DMS153 treated with DMSO at 0.1 percent for 48 hours (cell line): Measurements from ENCODE around the gene SSTR4.

Experiments used
- DNase-seq: peaks from one replicate; lab custom pipeline; 2025; ENCODE audit not compliant: unreplicated experiment; lab: John Stamatoyannopoulos, UW

SSTR4 gene

GRCh38 chr20:23063168-23063567 is 28.1 kb downstream of the SSTR4 start:
- no peak for DNase-seq

GRCh38 chr20:23063581-23063980 is 28.5 kb downstream of the SSTR4 start:
- no peak for DNase-seq

DNA sequence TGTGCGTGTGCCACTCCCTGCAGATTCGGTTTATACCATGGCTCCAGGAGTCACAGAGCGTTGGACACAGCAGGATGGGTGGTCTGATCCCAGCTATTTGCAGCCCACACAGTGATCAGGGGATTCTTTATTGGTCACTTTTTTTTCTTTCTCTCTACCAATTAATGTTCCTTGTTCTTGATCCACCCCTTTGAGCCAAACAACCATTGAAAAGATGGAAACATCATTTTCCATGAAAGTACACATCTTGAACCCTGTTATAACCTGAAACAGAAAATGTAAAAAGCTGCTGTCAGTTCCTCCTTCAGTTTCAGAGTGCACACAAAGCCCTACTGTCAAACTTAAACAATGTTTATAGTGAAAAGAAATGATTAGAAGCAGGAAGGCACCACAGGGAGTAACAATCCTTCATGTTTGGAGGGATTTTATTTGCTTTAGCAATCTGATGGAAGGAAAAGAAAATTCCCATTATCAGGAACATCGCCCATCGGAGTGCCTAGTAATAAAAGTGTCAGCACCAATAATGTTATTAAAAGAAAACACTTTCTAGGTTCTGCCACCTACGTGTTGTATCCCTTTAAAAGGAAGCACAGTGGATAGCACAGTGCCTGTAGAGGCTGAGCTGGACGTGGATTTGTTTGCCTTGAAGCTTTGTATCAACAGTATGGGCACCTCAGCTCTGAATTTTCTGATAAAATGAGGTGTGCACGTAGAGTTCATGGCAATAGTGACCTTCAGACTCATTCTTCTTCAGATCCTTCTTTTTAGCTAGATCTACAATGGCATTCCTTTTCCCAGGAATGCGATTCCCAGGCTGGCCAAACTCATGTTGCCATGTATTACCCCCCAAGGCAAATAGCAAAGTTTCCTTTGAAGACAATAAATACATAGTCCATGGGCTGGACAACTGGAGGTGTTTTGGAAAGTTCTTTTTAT is 30.4 kb downstream of the SSTR4 start:
- DNase-seq: no peak

- no peak for DNase-seq
Observed at GRCh38 chr20:23066772-23067171, 31.7 kb downstream of the SSTR4 start.

DNA sequence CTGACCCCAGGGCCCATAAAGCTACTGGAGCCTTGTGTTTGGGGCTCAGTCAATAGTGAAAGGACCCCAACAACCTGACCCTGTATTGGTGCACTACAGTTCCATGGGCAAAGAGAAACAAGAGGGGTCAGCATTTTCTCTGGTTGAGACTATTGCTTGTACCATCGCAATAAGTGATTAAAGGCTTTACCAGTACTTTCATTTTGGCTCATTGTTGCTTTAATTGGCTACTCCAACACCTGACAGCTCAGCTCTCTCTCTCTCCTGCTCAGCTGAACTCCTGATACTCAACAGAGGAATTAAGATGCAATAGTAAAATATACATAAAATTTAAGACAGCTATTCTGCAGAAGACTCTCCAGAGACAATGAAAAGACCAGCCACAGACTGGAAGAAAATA is 33.2 kb downstream of the SSTR4 start:
- no peak for DNase-seq

DNA sequence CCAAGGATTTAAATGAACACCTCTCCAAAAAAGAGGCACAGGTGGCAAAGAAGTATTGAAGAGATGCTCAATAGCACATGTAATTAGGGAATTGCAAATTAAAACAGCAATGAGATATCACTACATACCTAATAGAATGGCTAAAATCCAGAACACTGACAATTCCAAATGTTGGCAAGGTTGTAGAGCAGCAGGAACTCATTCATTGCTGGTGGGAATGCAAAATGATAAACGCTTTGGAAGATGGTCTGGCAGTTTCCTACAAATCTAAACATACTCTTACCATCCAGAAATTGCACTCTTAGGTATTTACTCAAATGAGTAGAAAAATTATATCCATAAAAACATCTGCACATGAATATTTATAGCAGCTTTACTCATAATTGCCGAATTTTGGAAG is 34.0 kb downstream of the SSTR4 start:
- DNase-seq: no peak

DNA sequence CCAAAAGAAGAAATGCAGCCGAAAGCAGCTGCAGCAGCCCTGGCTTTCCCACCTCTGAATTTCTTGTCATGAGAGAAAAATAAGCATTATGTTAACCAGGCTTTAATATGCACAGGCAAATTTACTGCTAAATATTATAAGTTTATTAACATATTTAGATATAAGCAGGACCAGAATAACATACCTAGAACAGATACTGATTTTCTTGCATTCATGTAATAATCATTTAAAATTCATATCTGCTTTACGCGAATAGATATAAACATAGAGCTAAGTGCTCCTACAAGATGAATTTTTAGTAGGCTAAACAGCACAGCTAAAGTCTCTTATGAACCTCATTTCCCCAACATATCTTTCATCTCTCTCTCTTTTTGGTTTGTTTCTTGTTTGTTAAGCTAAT is 36.3 kb downstream of the SSTR4 start:
- DNase-seq: no peak

DNA sequence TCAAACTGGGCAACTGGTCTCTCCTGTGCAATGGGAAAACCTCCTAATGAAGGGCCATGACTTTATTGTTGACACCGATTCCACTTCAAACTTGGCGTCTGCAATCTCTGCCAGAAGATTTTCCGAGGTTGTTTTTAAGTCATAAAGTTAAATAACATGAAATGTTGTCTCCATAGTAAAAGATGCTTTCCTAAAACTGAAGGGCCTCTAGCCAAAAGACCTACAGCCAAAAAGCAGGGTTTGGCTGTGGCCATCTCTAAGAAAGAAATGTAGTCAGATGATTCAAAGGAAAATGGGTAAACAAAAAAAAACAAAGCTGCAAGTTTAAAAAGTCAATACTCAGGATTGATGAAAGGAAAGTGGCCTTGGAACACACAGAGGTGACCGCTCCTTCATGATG is 36.9 kb downstream of the SSTR4 start:
- DNase-seq: no peak

DNA sequence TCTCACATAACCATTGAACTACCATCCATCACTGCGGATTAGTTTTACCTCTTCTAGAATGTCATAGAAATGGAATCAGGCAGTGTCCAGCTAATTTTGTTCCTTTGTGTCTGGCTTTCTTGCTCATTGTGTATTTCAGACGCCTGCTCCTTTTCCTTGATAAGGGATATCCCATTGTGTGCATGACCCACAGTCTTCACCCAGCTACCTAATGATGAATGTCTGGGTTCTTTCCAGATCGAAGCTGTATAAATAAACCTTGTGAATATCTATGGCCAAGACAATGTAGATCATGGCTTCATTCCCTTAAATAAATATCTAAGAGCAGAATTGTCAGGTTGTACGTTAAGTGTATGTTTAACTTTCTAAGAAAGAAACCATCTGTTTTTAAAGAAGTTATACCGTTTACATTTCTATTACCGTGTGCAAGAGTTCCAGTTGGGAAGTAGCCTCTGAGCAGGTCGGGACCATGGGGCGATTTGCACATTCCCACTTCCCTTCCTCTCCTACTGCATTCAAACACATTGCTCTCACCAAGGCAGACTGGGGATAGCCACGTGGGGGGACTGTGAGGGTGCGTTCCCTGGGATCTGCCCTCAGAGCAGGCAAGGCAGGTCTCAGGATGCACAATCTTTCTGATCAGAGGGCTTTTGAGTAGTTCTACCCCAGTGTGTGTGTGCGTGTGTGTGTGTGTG is 37.9 kb downstream of the SSTR4 start:
- no peak for DNase-seq

DNA sequence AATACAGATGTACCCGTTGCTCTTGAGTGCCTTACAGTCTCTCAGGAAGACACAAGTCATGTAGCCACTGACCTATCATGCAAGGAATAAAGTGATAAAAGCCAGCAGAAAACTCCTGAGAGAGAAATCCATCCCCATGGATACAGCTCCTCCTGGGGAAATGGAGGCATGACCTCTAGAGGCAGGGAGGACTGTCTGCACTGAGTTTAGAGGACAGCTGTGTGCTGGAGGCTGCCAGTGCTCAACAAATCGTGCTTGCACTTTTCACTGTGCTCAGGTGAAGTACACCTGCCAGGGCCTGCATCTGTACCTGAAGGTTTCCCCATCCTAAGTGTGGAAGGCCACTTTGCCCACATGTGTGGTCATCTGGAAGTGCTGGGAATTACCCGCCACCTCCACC is 38.9 kb downstream of the SSTR4 start:
- no peak for DNase-seq

- DNase-seq: no peak
Observed at GRCh38 chr20:23077277-23077676, 42.2 kb downstream of the SSTR4 start.

GRCh38 chr20:23078351-23079015 is 43.4 kb downstream of the SSTR4 start:
- DNase-seq: no peak

DNA sequence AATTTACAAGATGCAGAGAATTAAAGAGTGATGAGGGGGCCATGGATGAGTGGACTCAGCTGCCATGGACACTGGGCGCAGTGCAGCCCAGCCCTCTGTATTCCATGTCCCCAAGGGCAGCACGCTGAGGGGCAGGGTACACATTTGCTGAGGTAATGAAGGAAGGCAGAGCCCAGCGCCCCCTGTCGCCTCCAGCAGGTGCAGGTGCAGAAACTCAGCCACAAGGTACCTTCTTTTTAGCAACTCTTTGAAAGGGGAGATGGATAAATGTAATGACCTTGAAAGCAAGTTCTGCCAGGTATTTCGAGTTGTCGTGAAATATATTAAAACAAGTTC is 43.9 kb downstream of the SSTR4 start:
- DNase-seq: no peak

DNA sequence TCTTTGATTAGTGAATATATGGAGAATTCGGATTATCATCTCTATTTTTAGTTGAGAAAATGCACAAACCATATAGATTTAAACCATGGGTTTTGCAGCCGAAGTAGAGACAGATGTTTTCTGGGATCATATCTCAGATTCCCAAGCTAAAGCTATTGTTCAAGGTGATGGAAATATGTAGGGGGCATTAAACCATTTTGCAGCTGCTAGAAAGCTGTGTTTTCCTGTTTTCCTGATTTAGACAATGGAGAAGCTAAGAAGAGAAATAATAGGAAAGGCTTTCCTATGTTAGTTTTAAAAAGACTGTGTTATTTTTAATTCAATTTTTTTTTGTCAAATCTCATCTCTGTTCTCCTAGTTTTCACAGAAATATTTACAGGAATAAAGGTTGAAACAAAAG is 44.8 kb downstream of the SSTR4 start:
- DNase-seq: no peak

- DNase-seq: no peak
Observed at GRCh38 chr20:23080521-23080920, 45.4 kb downstream of the SSTR4 start.

DNA sequence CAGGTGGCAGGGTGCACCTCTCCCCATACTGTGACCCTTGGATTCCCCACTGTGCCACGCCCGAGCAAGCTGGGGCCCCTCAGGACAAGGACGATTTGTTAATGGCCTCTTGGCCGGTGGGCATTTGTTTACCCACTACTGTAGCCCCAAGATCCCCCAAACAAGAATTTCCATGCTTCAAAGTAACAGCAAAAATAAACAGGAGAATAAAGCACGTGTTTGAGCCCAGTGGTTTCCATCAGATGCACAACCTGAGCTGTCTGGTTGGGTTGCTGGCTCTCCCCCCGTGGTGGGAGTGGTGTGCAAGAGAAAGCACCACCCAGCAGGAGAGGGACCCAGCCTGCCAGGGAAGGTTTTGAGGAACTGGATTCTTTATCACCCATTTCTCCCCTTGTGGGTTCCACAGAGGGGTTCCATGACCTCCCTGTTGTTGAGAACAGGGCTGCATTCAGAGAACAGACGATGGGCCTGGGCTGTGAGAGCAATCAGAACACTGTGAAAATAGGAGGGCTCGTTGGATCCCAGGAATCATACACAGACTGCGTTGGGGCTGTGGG is 46.2 kb downstream of the SSTR4 start:
- no peak for DNase-seq

- DNase-seq: peak; percentile 53
Observed at GRCh38 chr20:23082846-23083552, 47.9 kb downstream of the SSTR4 start.

- no peak for DNase-seq
Observed at GRCh38 chr20:23083553-23084220, 48.6 kb downstream of the SSTR4 start.

- DNase-seq: no peak
Observed at GRCh38 chr20:23084282-23084844, 49.3 kb downstream of the SSTR4 start.

GRCh38 chr20:23084845-23085365 is 49.8 kb downstream of the SSTR4 start:
- DNase-seq: no peak
